ENCODE data around the gene MS4A5. TPM values are rescaled to one million over a fixed set of nuclear protein-coding genes. Genes with fewer than 3 reads are reported as not detected.

The MS4A5 gene
- total RNA-seq, 1 donor: not detected

GRCh38 chr11:60477035-60477445 lies 47.7 kb downstream of the MS4A5 start:
- DNase-seq (ENCODE audit: low read depth in 2 of 3, low spot score in 2 of 3): peak in 2 of 3 donors; percentile 20 to 75

GRCh38 chr11:60482361-60482760 lies 53.0 kb downstream of the MS4A5 start:
- peak in 2 of 3 donors; percentile 26 to 54 for DNase-seq (ENCODE audit: low read depth in 2 of 3, low spot score in 2 of 3)

- peak in 2 of 3 donors; percentile 38 to 59 for DNase-seq (ENCODE audit: low read depth in 2 of 3, low spot score in 2 of 3)
These were observed 56.6 kb downstream of the MS4A5 start for GRCh38 chr11:60485987-60486386.

GRCh38 chr11:60492488-60493009 lies 63.2 kb downstream of the MS4A5 start, which contains the start of gene MS4A12:
TSS of gene MS4A12 (plus strand) at chr11:60492778. CDS start at chr11:60497319, 4,541 bp downstream.
- no peak for DNase-seq (ENCODE audit: low read depth in 2 of 3, low spot score in 2 of 3)

DNA sequence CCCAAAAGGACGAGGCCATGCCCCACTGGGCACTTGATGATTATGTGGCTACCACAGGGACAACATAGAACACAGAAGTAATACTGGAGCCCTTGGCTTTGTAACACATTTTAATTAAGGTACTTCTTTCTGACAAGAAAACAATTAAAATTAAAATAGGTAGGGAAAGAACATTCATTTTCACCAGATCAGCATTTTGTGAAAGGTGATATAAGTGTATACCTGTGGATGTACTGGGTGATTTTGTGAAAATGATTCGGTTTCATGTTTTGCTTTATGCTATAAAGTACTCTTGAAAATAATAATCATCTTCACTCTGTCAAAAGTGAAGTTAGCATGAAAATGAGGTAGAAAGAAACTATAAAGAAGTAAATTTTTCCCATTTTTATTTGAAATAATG lies 64.1 kb downstream of the MS4A5 start:
- no peak for DNase-seq (ENCODE audit: low read depth in 2 of 3, low spot score in 2 of 3)

Other genes with a start within 250 kb of the MS4A5 start
- gene MS4A6A, start 246.5 kb upstream of the MS4A5 start, total RNA-seq: 4.3 TPM
- gene MS4A4E, start 186.4 kb upstream of the MS4A5 start, total RNA-seq: 0.54 TPM
- 1.1 TPM for gene MS4A4A, start 148.9 kb upstream of the MS4A5 start, total RNA-seq
- not detected for gene MS4A6E, start 102.3 kb upstream of the MS4A5 start, total RNA-seq
- 3.8 TPM for gene MS4A7, start 51.0 kb upstream of the MS4A5 start, total RNA-seq
- under 0.01 TPM for gene MS4A14, start 33.1 kb upstream of the MS4A5 start, total RNA-seq
- 3.2 TPM for gene MS4A1, start 26.3 kb downstream of the MS4A5 start, total RNA-seq
- gene MS4A12, start 63.2 kb downstream of the MS4A5 start, total RNA-seq: not detected
- not detected for gene MS4A13, start 85.8 kb downstream of the MS4A5 start, total RNA-seq

Measured in hematopoietic multipotent progenitor cell (in vitro differentiated cells).